ENCODE data around the gene TNFSF18. TPM values are rescaled to one million over a fixed set of nuclear protein-coding genes. Genes with fewer than 3 reads are reported as not detected.

The TNFSF18 gene
- total RNA-seq, 4 donors from 2014 or later, result 0.17 to 0.93 (median 0.23) TPM; not detected in 1

GRCh38 chr1:173063171-173063570, 12.4 kb upstream of the TNFSF18 start:
- 40 to 83% methylated on average over 1 of the region's 1 CpG for WGBS, 2 donors (ENCODE audit: low coverage in 1 of 2)

GRCh38 chr1:173062150-173062938, 11.6 kb upstream of the TNFSF18 start:
- 86 to 88% methylated on average over 1 of the region's 1 CpG for WGBS, 2 donors (ENCODE audit: low coverage in 1 of 2)
- no peaks in the 10 kb centered on the region for H3K27me3 ChIP-seq
- no peak overlapping the region for H3K27ac ChIP-seq

More at GRCh38 chr1:173063171-173063570, 12.4 kb upstream of the TNFSF18 start:
- no peak overlapping the region for H3K4me3 ChIP-seq
- no peaks in the 10 kb centered on the region for H3K36me3 ChIP-seq
- ATAC-seq, result no peak
- no peak overlapping the region for H3K27ac ChIP-seq
- H3K4me1 ChIP-seq, result peaks cover 0 to 11% (median 3%) of the 10 kb centered on the region in 3 donors
- peaks cover 0 to 4% (median 0%) of the 10 kb centered on the region in 3 donors for H3K9me3 ChIP-seq
- TF ChIP-seq EP300 (IDR thresholded peaks at IDR 0.05) (no peak), POLR2A (IDR thresholded peaks at IDR 0.05) (no peak), POLR2AphosphoS5 (IDR thresholded peaks at IDR 0.05) (no peak), CTCF (IDR thresholded peaks at IDR 0.05) (no peak)
- H3K27me3 ChIP-seq, result no peaks in the 10 kb centered on the region

GRCh38 chr1:173058556-173058955, 7.8 kb upstream of the TNFSF18 start:
- H3K27ac ChIP-seq, result no peak overlapping the region
- H3K4me1 ChIP-seq, result peaks cover 0 to under 1% (median 0%) of the 10 kb centered on the region in 3 donors
- H3K9me3 ChIP-seq, result no peaks in the 10 kb centered on the region
- 86 to 100% methylated on average over 1 of the region's 1 CpG for WGBS, 2 donors (ENCODE audit: low coverage in 1 of 2)
- no peak for ATAC-seq
- no peaks in the 10 kb centered on the region for H3K27me3 ChIP-seq
- no peak overlapping the region for H3K4me3 ChIP-seq
- TF ChIP-seq EP300 (IDR thresholded peaks at IDR 0.05) (no peak), CTCF (IDR thresholded peaks at IDR 0.05) (no peak), POLR2AphosphoS5 (IDR thresholded peaks at IDR 0.05) (no peak), POLR2A (IDR thresholded peaks at IDR 0.05) (no peak)
- no peaks in the 10 kb centered on the region for H3K36me3 ChIP-seq

More at GRCh38 chr1:173062150-173062938, 11.6 kb upstream of the TNFSF18 start:
- Histone ChIP-seq H3K36me3 (no peaks in the 10 kb centered on the region), H3K4me3 (no peak overlapping the region), H3K9me3 (peaks cover 0 to 4% (median 0%) of the 10 kb centered on the region in 3 donors), H3K4me1 (peaks cover 0 to 11% (median 3%) of the 10 kb centered on the region in 3 donors)
- TF ChIP-seq POLR2A (IDR thresholded peaks at IDR 0.05) (no peak), CTCF (IDR thresholded peaks at IDR 0.05) (no peak), POLR2AphosphoS5 (IDR thresholded peaks at IDR 0.05) (no peak), EP300 (IDR thresholded peaks at IDR 0.05) (no peak)
- ATAC-seq, result no peak

GRCh38 chr1:173057984-173058383, 7.2 kb upstream of the TNFSF18 start:
- TF ChIP-seq CTCF (IDR thresholded peaks at IDR 0.05) (no peak), POLR2A (IDR thresholded peaks at IDR 0.05) (no peak), EP300 (IDR thresholded peaks at IDR 0.05) (no peak), POLR2AphosphoS5 (IDR thresholded peaks at IDR 0.05) (no peak)
- Histone ChIP-seq H3K4me1 (no peaks in the 10 kb centered on the region), H3K9me3 (no peaks in the 10 kb centered on the region), H3K27me3 (no peaks in the 10 kb centered on the region), H3K4me3 (no peak overlapping the region), H3K36me3 (no peaks in the 10 kb centered on the region), H3K27ac (no peak overlapping the region)
- ATAC-seq, result no peak

GRCh38 chr1:173056365-173056764, 5.6 kb upstream of the TNFSF18 start:
- Histone ChIP-seq H3K4me3 (no peak overlapping the region), H3K27me3 (no peaks in the 10 kb centered on the region), H3K9me3 (no peaks in the 10 kb centered on the region), H3K4me1 (peaks cover 0 to 15% (median 0%) of the 10 kb centered on the region in 3 donors), H3K27ac (no peak overlapping the region), H3K36me3 (no peaks in the 10 kb centered on the region)
- 100% methylated on average over 1 of the region's 1 CpG for WGBS, 2 donors (ENCODE audit: low coverage in 1 of 2)
- no peak for TF ChIP-seq EP300 (IDR thresholded peaks at IDR 0.05)
- TF ChIP-seq POLR2A (IDR thresholded peaks at IDR 0.05), result no peak
- no peak for TF ChIP-seq CTCF (IDR thresholded peaks at IDR 0.05)
- no peak for TF ChIP-seq POLR2AphosphoS5 (IDR thresholded peaks at IDR 0.05)
- ATAC-seq, result no peak
